ENCODE data around the gene ANKS1A.
"Not testable (repeated sequence)": the region's sequence is repeated elsewhere in the genome, so short reads cannot be mapped to it uniquely, and the experiment has no call there.

The ANKS1A gene

DNA sequence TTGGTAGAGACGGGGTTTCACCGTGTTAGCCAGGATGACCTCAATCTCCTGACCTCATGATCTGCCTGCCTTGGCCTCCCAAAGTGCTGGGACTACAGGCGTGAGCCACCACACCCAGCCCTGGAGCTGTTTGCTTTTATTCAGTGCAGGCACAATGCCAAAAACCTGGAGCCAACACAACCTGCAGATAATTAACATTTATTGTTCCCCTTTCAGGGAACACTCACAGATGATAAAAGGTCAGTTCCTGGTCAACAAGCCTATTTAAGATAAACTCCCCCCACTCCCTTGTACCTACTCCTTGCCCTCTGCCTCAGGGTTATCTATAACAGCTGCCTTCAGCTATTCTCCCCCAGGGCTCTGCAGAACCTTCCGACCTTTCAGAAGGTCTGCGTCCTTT, 218.7 kb downstream of the ANKS1A start:
- not testable (repeated sequence) for DNase-seq (ENCODE audit: low spot score)

DNA sequence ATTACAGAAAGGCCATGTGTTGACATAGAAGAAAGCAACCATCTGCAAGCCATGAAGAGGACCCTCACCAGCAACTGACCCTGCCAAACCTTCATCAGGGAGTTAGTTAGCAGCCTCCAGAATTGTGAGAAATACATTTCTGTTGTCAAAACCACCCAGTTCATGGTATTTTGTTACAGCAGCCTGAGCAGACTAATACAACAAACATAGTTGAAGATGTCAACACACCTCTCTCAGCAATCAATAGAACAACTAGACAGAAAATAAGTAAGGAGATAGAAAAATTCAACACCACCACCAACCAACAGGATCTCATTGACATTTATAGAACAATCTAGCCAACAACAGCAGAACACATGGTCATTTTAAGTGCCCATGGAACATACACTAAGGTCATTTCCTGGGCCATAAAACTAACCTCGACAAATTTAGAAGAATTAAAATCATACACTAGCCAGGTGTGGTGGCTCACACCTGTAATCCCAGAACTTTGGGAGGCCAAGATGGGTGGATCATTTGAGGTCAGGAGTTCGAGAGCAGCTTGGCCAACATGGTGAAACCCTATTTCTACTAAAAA, 219.3 kb downstream of the ANKS1A start:
- no peak for DNase-seq (ENCODE audit: low spot score)

DNA sequence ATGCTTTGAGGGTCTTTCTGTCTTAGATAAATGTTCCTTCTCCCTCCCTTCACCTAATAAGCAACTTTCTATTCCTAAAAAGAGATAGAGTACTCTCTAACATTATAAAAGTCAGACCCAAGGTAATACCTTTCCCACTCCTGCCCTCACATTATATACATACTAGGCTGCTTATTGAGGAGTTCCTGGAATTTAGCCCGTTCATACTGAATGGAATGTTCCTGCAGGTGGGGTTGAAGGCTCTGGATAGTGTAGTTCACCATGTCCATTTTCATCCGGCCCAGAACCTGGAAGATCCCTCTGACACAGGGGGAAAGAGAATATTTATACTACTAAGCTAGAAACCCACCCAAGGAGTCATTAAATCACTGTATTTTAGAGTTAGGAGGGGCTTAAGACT, 231.7 kb downstream of the ANKS1A start:
- no peak for DNase-seq (ENCODE audit: low spot score)

DNA sequence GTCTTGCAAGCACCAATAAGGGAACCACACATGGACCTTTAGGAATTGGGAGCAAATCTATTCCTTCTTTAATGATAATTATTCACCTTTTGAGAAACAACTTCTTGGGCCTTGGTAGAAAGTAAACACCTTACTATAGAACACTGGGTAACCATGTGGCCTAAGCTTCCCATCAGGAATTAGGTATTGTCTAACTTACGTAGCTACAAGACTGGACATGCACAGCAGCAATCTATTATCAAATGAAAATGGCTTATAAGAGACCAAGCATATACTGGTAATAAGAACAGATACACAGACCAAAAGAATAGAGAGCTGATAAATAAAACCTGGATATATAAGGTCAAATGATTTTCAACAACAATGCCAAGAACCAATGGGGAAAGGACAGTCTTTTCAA, 235.3 kb downstream of the ANKS1A start:
- DNase-seq (ENCODE audit: low spot score), result no peak

DNA sequence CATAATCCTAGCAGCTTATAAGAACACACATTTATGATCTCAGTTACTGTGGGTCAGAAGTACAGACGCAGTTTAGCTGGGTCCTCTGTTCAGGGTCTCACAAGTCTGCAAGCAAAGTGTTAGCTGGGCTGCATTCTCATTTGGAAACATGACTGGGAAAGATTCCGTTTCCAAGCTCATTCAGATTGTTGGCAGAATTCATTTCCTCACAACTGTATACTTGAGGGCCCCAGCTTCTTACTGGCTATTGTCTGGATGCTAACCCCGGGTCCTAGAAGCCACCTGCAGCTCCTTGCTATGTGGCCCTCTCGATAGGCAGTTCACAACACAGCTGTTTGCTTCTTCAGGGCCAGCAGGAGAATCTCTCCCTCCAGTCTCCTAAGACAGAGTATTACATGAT, 239.0 kb downstream of the ANKS1A start:
- no peak for DNase-seq (ENCODE audit: low spot score)

DNA sequence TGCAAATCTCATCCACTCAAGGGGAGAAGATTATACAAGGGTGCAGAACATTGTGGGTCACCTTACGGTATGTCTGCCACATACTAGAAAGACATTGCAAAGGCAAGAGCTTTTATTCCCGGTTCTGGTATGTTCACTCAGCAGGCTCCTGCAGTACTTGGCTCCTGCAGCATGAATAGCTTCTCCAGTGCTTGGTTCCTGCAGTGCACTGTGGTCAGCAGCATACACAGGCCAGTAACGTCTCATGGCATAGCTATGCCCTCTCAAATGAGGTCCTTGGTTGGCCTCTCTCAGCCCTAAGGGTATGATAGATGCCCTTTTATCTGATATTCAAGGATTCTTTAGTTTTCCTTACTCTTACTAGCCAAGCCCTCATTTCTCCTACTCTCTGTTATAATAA, 239.4 kb downstream of the ANKS1A start:
- DNase-seq (ENCODE audit: low spot score), result no peak

DNA sequence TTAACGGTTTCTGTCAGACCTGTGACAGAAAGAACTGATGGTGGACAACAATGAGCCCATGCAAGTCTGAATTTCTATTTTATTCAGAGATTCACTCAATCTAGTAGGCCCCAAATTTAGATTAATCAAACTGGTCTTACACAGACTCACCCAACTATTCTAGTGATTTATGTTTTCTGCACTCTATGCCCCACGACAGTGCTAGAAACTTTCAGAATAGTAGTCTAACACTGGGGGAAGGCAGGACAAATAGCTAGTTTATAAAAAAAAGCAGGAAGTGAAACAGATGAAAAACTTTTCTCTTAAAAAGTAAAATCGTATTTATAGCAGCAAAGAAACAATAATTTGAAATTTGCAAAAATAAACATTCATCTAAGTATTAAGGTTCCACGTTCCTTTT, 247.1 kb downstream of the ANKS1A start:
- no peak for DNase-seq (ENCODE audit: low spot score)

DNA sequence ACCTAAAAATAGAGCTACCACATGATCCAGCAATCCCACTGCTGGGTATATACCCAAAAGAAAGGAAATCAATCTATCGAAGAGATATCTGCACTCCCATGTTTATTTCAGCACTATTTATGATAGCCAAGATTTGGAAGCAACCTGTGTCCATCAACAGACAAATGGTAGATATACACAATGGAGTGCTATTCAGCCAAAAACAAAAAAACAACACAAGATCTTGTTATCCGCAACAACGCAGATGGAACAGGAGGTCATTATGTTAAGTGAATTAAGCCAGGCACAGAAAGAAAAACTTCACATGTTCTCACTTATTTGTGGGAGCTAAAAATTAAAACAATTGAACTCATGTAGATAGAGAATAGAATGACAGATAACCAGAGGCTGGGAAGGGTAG, 249.1 kb downstream of the ANKS1A start:
- not testable (repeated sequence) for DNase-seq (ENCODE audit: low spot score)

DNA sequence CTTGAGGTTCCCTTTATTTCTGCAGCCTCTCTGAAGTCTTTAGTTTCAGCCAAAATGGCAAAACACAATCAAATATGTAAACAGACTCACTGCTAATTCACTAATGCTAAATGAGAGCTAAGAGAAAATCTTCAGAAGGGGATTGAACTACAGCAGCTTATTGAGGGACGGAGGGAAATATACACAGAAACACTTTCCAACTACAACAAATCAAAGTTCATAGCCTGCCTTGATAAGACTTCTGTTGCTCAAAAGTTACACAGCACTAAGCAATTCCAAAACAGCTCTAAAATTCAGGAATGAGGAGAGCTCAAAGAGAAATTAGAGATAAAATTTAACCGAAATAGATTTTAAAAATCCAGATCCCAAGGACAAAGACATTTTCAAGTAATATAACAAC, 250.4 kb downstream of the ANKS1A start:
- DNase-seq (ENCODE audit: low spot score), result no peak

DNA sequence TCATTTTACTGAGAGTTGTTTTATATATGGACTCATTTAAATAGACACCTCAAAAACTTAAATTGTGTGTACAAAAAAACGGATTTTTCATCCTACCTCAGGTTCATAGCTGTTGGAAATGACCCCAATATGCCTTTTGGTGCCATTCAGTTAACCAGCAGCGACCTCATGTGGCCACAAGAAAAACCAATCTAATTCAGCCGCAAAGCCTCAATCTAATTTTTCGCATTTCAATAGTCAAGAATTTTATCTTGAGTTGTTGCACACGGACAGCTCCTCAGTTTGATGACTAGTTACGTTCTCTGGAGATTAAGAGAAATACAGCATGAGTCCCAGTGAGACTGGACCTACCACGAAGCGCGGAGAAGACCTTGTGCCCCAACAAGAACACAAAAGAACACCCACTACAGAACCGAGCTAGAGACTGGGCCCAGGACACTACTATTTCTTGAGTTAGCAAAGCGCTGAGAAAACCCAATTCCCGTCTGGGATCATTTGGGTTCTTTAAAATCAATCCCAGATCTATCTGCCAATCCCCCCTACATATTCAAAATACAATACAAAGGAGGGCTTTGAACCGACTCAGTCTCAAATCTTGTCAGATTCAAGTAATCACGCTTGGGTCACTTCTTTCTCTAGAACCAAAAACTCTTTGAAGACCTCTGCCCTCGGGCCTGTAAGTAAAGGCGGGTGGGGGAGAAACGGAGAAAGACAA, 251.0 kb downstream of the ANKS1A start:
- no peak for DNase-seq (ENCODE audit: low spot score)

DNA sequence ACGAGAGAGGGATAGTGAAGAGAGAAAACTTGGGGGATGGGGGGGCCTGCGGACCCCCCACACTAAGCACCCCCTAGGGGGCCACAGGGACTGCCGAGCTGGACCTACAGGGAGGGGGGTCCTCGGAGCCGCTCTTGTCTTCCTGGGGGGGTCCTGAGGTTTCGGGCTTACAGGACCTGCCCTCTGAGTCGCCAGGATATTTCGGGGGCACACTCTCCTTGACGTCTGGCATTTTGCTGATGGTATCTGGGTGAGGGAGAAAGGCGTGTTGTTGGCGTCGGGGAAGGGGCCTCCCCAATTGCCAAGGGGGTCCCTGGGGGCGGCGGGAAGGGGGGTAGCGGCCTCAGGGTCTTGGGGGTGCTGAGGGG, 251.6 kb downstream of the ANKS1A start:
- no peak for DNase-seq (ENCODE audit: low spot score)
